ENCODE measurements around the gene ACOX3. TPM values are rescaled to one million over a fixed set of nuclear protein-coding genes. Genes with fewer than 3 reads are reported as not detected.

The ACOX3 gene
- polyA plus RNA-seq, 2 of the 4 experiments (the other 2 are of a cell fraction), result 4.9 to 8.2 TPM

DNA sequence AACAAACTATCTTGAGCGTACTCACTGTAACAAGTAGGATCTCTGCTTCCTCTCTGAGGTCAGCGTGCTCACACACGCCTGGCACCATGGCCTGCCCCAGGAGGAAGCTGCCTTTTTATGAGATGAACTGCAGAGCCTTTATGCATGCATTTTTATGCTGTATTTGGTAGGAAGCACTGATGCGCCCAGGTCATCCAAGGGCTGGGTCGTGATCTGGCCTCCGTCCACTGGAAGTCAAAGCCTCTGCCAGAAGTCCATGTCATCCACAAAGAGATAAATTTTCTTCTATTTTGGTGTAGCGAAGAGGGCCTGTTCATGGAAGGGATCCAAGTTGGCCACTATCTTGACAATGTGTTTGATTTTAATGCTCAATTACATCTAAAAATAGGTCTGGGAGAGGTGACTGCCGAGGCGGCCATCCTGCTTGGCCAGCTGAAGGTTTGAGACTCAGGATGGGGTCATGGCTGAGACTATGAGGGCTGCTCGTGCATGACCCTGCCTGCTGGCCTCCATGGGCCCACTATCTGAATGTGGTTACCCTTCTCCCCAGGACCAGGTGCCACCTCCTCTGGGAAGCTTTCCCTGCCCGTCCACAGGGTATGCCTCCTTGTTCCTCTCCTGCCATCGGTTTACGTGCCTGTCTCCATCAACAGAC lies 120.7 kb downstream of the ACOX3 start:
- ATAC-seq (no peak), DNase-seq (ENCODE audit: low read depth in 1 of 2, low spot score in 1 of 2) (no peak), FAIRE-seq (no peak)
- Histone ChIP-seq H3K27ac (no peak overlapping the region), H3K4me2 (no peak overlapping the region), H3K9me3 (no peaks in the 10 kb centered on the region; the same call in 2 of the 3 replicates), H3K4me3 (no peak overlapping the region), H3K4me1 (peaks cover 17% of the 10 kb centered on the region)
- 88% methylated on average over 11 of the region's 13 CpGs for WGBS (ENCODE audit: missing lambda C conversion rate)
- CTCF ChIA-PET, result interaction anchor here (1.1 kb wide), 2 partner anchors 10 to 53 kb away, joined by 3 read pairs; no protein-coding TSS in a partner anchor
- POLR2A ChIA-PET, result no interaction called here
- TF ChIP-seq, protein P1, sequence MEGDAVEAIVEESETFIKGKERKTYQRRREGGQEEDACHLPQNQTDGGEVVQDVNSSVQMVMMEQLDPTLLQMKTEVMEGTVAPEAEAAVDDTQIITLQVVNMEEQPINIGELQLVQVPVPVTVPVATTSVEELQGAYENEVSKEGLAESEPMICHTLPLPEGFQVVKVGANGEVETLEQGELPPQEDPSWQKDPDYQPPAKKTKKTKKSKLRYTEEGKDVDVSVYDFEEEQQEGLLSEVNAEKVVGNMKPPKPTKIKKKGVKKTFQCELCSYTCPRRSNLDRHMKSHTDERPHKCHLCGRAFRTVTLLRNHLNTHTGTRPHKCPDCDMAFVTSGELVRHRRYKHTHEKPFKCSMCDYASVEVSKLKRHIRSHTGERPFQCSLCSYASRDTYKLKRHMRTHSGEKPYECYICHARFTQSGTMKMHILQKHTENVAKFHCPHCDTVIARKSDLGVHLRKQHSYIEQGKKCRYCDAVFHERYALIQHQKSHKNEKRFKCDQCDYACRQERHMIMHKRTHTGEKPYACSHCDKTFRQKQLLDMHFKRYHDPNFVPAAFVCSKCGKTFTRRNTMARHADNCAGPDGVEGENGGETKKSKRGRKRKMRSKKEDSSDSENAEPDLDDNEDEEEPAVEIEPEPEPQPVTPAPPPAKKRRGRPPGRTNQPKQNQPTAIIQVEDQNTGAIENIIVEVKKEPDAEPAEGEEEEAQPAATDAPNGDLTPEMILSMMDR (IDR thresholded peaks at IDR 0.05), result no peak
- TF ChIP-seq PHF8 (IDR thresholded peaks at IDR 0.05; ENCODE audit: borderline replicate concordance, low read depth), result no peak
- TF ChIP-seq NR3C1 (IDR thresholded peaks at IDR 0.05), result no peak

DNA sequence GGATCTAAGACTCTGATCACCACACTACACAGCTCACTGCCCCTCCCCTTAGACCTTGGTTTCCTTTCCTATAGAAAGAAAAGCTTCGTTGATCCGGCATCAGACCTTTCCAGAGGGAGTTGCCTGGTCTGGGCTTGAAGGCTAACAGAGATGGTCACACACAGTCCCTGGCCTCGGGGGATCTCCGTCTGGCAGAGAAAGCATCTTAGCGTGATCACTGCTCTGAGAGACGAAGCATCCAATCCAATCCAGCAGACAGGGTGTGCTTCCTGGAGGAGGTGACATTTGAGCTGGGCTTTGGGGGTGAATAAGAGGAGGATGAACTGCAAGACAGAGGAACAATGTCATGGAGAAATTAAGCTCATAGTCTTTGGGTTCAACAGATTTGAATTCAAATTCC lies 121.5 kb downstream of the ACOX3 start:
- Histone ChIP-seq H3K4me2 (no peak overlapping the region), H3K4me3 (no peak overlapping the region), H3K27ac (no peak overlapping the region), H3K9me3 (no peaks in the 10 kb centered on the region; the same call in 2 of the 3 replicates), H3K4me1 (peaks cover 17% of the 10 kb centered on the region)
- FAIRE-seq, result no peak
- CTCF ChIA-PET, result interaction anchor here (1.1 to 1.8 kb wide), 2 partner anchors 9 to 77 kb away, joined by 3 to 7 read pairs; no protein-coding TSS in a partner anchor
- 84% methylated on average over 4 of the region's 6 CpGs for WGBS (ENCODE audit: missing lambda C conversion rate)
- no peak for ATAC-seq
- TF ChIP-seq FOSL2 (IDR thresholded peaks at IDR 0.05) (no peak), FOSL2 (CRISPR knock-in tag; IDR thresholded peaks at IDR 0.05) (no peak), HDAC2 (IDR thresholded peaks at IDR 0.05) (no peak), MAFK (IDR thresholded peaks at IDR 0.05; ENCODE audit: partially characterized antibody) (no peak), MAZ (IDR thresholded peaks at IDR 0.05; ENCODE audit: borderline replicate concordance, low read depth, low read length) (no peak), EHMT2 (IDR thresholded peaks at IDR 0.05; ENCODE audit: low read depth) (no peak), HOXB13 (CRISPR knock-in tag; IDR thresholded peaks at IDR 0.05; ENCODE audit: low read depth) (no peak)
- TF ChIP-seq, protein P2, sequence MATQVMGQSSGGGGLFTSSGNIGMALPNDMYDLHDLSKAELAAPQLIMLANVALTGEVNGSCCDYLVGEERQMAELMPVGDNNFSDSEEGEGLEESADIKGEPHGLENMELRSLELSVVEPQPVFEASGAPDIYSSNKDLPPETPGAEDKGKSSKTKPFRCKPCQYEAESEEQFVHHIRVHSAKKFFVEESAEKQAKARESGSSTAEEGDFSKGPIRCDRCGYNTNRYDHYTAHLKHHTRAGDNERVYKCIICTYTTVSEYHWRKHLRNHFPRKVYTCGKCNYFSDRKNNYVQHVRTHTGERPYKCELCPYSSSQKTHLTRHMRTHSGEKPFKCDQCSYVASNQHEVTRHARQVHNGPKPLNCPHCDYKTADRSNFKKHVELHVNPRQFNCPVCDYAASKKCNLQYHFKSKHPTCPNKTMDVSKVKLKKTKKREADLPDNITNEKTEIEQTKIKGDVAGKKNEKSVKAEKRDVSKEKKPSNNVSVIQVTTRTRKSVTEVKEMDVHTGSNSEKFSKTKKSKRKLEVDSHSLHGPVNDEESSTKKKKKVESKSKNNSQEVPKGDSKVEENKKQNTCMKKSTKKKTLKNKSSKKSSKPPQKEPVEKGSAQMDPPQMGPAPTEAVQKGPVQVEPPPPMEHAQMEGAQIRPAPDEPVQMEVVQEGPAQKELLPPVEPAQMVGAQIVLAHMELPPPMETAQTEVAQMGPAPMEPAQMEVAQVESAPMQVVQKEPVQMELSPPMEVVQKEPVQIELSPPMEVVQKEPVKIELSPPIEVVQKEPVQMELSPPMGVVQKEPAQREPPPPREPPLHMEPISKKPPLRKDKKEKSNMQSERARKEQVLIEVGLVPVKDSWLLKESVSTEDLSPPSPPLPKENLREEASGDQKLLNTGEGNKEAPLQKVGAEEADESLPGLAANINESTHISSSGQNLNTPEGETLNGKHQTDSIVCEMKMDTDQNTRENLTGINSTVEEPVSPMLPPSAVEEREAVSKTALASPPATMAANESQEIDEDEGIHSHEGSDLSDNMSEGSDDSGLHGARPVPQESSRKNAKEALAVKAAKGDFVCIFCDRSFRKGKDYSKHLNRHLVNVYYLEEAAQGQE (IDR thresholded peaks at IDR 0.05), result no peak
- TF ChIP-seq, protein P3, sequence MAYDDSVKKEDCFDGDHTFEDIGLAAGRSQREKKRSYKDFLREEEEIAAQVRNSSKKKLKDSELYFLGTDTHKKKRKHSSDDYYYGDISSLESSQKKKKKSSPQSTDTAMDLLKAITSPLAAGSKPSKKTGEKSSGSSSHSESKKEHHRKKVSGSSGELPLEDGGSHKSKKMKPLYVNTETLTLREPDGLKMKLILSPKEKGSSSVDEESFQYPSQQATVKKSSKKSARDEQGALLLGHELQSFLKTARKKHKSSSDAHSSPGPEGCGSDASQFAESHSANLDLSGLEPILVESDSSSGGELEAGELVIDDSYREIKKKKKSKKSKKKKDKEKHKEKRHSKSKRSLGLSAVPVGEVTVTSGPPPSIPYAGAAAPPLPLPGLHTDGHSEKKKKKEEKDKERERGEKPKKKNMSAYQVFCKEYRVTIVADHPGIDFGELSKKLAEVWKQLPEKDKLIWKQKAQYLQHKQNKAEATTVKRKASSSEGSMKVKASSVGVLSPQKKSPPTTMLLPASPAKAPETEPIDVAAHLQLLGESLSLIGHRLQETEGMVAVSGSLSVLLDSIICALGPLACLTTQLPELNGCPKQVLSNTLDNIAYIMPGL (CRISPR knock-in tag; IDR thresholded peaks at IDR 0.05; ENCODE audit: borderline replicate concordance), result no peak
- POLR2A ChIA-PET, result no interaction called here
- DNase-seq (ENCODE audit: low read depth in 1 of 2, low spot score in 1 of 2), result no peak

DNA sequence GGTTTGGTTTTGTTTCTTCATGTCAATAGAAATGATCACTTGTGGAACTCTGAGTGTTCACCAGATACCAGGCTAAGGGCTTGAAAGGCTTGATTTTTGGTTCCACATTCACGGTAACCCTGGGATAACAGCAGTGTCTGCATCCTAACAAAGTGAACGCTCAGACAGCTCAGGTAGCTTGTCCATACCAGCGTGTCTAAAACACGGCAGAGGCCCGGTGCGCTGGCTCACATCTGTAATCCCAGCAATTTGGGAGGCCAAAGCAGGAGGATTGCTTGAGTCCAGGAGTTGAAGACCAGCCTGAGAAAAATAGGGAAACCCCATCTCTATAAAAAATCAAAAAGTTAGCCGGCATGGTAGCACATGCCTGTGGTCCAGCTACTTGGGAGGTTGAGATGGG lies 122.0 kb downstream of the ACOX3 start:
- H3K27ac ChIP-seq, result no peak overlapping the region
- no peaks in the 10 kb centered on the region; the same call in 2 of the 3 replicates for H3K9me3 ChIP-seq
- 96% methylated on average over 7 of the region's 7 CpGs for WGBS (ENCODE audit: missing lambda C conversion rate)
- no peak overlapping the region for H3K4me3 ChIP-seq
- TF ChIP-seq RNF2 (IDR thresholded peaks at IDR 0.05; ENCODE audit: borderline replicate concordance, low read depth), result no peak
- TF ChIP-seq HOXB5 (CRISPR knock-in tag; IDR thresholded peaks at IDR 0.05), result no peak
- no peak for TF ChIP-seq CHD4 (IDR thresholded peaks at IDR 0.05; ENCODE audit: borderline replicate concordance)
- no peak for TF ChIP-seq NR3C1 (IDR thresholded peaks at IDR 0.05)
- TF ChIP-seq, protein P4, sequence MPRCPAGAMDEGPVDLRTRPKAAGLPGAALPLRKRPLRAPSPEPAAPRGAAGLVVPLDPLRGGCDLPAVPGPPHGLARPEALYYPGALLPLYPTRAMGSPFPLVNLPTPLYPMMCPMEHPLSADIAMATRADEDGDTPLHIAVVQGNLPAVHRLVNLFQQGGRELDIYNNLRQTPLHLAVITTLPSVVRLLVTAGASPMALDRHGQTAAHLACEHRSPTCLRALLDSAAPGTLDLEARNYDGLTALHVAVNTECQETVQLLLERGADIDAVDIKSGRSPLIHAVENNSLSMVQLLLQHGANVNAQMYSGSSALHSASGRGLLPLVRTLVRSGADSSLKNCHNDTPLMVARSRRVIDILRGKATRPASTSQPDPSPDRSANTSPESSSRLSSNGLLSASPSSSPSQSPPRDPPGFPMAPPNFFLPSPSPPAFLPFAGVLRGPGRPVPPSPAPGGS (IDR thresholded peaks at IDR 0.05), result no peak
- DNase-seq (ENCODE audit: low read depth in 1 of 2, low spot score in 1 of 2) (no peak), FAIRE-seq (no peak), ATAC-seq (no peak)
- ChIA-PET POLR2A (no interaction called here), CTCF (interaction anchor here (1.1 to 1.8 kb wide), 2 partner anchors 8 to 76 kb away, joined by 3 to 7 read pairs; no protein-coding TSS in a partner anchor)
- H3K4me2 ChIP-seq, result no peak overlapping the region
- peaks cover 17% of the 10 kb centered on the region for H3K4me1 ChIP-seq
